ENCODE results near the gene NUDT3. TPM values are rescaled to one million over a fixed set of nuclear protein-coding genes. Genes with fewer than 3 reads are reported as not detected.
A peak's percentile ranks its signal among the peaks of the same experiment; 100 is the strongest.

Gene NUDT3
- total and polyA plus RNA-seq, 9 of the 15 experiments (the other 6 are each of a cell fraction or from before 2014, with no cell fraction given) = 5.4 to 81.2 (median 56.4) TPM

- Histone ChIP-seq H3K27ac (ENCODE audit: extremely low read depth, low read depth, low read length) (no peak overlapping the region), H2AFZ (ENCODE audit: low read depth, low read length) (no peak overlapping the region), H3K9me3 (replicated peaks; ENCODE audit: control insufficient read depth, insufficient read depth, low read depth, low read length) (no peaks in the 10 kb centered on the region; the same call in 1 of the 2 replicates), H3K4me1 (replicated peaks in 1 of 2; ENCODE audit: control insufficient read depth in 2 of 2, insufficient read depth in 2 of 2, low read length in 2 of 2) (peaks cover 9 to 19% of the 10 kb centered on the region in 2 experiments; a peak in 4 of 5 replicates), H3K9ac (ENCODE audit: insufficient read depth in 1 of 2, low read depth in 2 of 2, low read length in 2 of 2) (no peak overlapping the region), H4K20me1 (replicated peaks; ENCODE audit: control insufficient read depth, insufficient read depth, low read length) (no peaks in the 10 kb centered on the region), H3K9me1 (ENCODE audit: control insufficient read depth, insufficient read depth, low read length) (no peaks in the 10 kb centered on the region), H3K27me3 (ENCODE audit: control insufficient read depth in 2 of 2, insufficient read depth in 2 of 2, low read length in 2 of 2) (no peaks in the 10 kb centered on the region), H3K36me3 (ENCODE audit: control insufficient read depth, insufficient read depth, low read length) (no peaks in the 10 kb centered on the region), H3K4me3 (no peak overlapping the region), H3K4me2 (ENCODE audit: insufficient read depth, low read length) (no peak overlapping the region), H3K79me2 (ENCODE audit: control insufficient read depth, insufficient read depth, low read length) (peaks cover 16% of the 10 kb centered on the region)
- FAIRE-seq (no peak), DNase-seq (ENCODE audit: extremely low read depth in 1 of 4, low spot score in 3 of 4) (no peak), ATAC-seq (no peak)
- ChIA-PET CTCF (ENCODE audit: low intra/inter-chr PET ratio) (no interaction called here), POLR2A (interaction anchor here (1.4 to 3.2 kb wide), 2 partner anchors 18 to 160 kb away, joined by 3 to 15 read pairs; partner anchors contain the start of gene HMGA1)
- no CpG with 5 or more reads among the region's 6 CpGs for WGBS (ENCODE audit: insufficient coverage, low coverage, missing lambda C conversion rate)
- no TSS peak for BruUV-seq (replicated peaks)
- in situ Hi-C loops (cut with MboI) (no loop called here), intact Hi-C loops (cut with micrococcal nuclease) (loop anchor here (10.0 kb wide), 1 partner anchor 122 kb away; no protein-coding TSS in a partner anchor)
- TF ChIP-seq FOXA1 (IDR thresholded peaks at IDR 0.05; ENCODE audit: borderline replicate concordance) (no peak), YBX1 (IDR thresholded peaks at IDR 0.05) (no peak), ZNF239 (CRISPR knock-in tag; IDR thresholded peaks at IDR 0.05) (no peak), TRIM28 (IDR thresholded peaks at IDR 0.05) (peak; percentile 86), TARDBP (IDR thresholded peaks at IDR 0.05) (no peak), POLR2AphosphoS5 (IDR thresholded peaks at IDR 0.05; ENCODE audit: control insufficient read depth, insufficient read depth, low read depth, low read length) (no peak), KDM1A (IDR thresholded peaks at IDR 0.05) (peak in 1 of 2 experiments; percentile 30; a peak in 1 of 4 replicates), RBBP5 (IDR thresholded peaks at IDR 0.05; ENCODE audit: borderline replicate concordance, insufficient read depth, low read length, poor library complexity, severe bottlenecking) (no peak), KAT7 (CRISPR knock-in tag; IDR thresholded peaks at IDR 0.05; ENCODE audit: borderline replicate concordance) (no peak), SAFB2 (IDR thresholded peaks at IDR 0.05; ENCODE audit: borderline replicate concordance, low read depth, low read length, severe bottlenecking) (no peak), MED1 (CRISPR knock-in tag; IDR thresholded peaks at IDR 0.05; ENCODE audit: borderline replicate concordance) (no peak), ARNT (IDR thresholded peaks at IDR 0.05) (0 out of 4 replicates have a peak, but pooled peaks of 1 of the 2 experiments have one; percentile 32), CBX3 (IDR thresholded peaks at IDR 0.05; ENCODE audit: borderline replicate concordance in 1 of 2, low read length in 2 of 2) (peak in 1 of 2 experiments; percentile 84; a peak in 2 of 3 replicates), RBM25 (IDR thresholded peaks at IDR 0.05; ENCODE audit: low read depth, low read length, severe bottlenecking) (peak; percentile 82), CBFB (CRISPR knock-in tag; IDR thresholded peaks at IDR 0.05) (no peak), PHTF2 (CRISPR knock-in tag; IDR thresholded peaks at IDR 0.05) (no peak), CBX5 (IDR thresholded peaks at IDR 0.05; ENCODE audit: borderline replicate concordance, low read depth) (peak; percentile 74; the same call in 1 of the 2 replicates), BCOR (IDR thresholded peaks at IDR 0.05) (peak; percentile 36), NFE2 (IDR thresholded peaks at IDR 0.05; ENCODE audit: low read depth) (no peak), KDM4B (IDR thresholded peaks at IDR 0.05; ENCODE audit: borderline replicate concordance in 2 of 2, low read depth in 1 of 2) (no peak), CHD2 (IDR thresholded peaks at IDR 0.05; ENCODE audit: low read depth, low read length) (no peak), U2AF1 (optimal IDR thresholded peaks at IDR 0.05; ENCODE audit: low read depth, low read length) (no peak), CBX1 (IDR thresholded peaks at IDR 0.05; ENCODE audit: low read depth) (peak; percentile 39; the same call in 1 of the 2 replicates), ZNF184 (CRISPR knock-in tag; IDR thresholded peaks at IDR 0.05) (no peak)
- TF ChIP-seq, protein P1, sequence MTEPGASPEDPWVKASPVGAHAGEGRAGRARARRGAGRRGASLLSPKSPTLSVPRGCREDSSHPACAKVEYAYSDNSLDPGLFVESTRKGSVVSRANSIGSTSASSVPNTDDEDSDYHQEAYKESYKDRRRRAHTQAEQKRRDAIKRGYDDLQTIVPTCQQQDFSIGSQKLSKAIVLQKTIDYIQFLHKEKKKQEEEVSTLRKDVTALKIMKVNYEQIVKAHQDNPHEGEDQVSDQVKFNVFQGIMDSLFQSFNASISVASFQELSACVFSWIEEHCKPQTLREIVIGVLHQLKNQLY (CRISPR knock-in tag; conservative IDR thresholded peaks at IDR 0.05) = no peak
These were observed 4.0 kb upstream of the NUDT3 start for GRCh38 chr6:34396518-34396917.
